Subcutaneous abdominal adipose tissue (tissue), 5 donors: ENCODE measurements around the gene ARHGAP15.

Source experiments
- H3K27ac ChIP-seq: one replicate; pipeline ENCODE4 v1.7.0; 2013; ENCODE audit warnings: low read depth, mild to moderate bottlenecking, inconsistent platforms, low read length, moderate library complexity
- H3K27me3 ChIP-seq, 5 donors: one replicate each; pipeline ENCODE4 v1.7.0; 2013; ENCODE audit warnings: low read length in 5 of 5, inconsistent platforms in 1 of 5; ENCODE audit not compliant: control insufficient read depth in 5 of 5, insufficient read depth in 4 of 5
- H3K36me3 ChIP-seq, 5 donors: one replicate each; pipeline ENCODE4 v1.7.0; 2013; ENCODE audit warnings: low read length in 5 of 5; ENCODE audit not compliant: control insufficient read depth in 5 of 5, insufficient read depth in 5 of 5
- H3K4me1 ChIP-seq, 5 donors: one replicate each; pipeline ENCODE4 v1.7.0; 2013; ENCODE audit warnings: low read length in 5 of 5, mild to moderate bottlenecking in 3 of 5, moderate library complexity in 1 of 5; ENCODE audit not compliant: control insufficient read depth in 5 of 5, insufficient read depth in 5 of 5
- H3K4me3 ChIP-seq, 5 donors: one replicate each; pipeline ENCODE4 v1.7.0; 2013; ENCODE audit warnings: low read length in 5 of 5, low read depth in 1 of 5
- H3K9ac ChIP-seq, 5 donors: one replicate each; pipeline ENCODE4 v1.7.0; 2013; ENCODE audit warnings: low read length in 5 of 5, mild to moderate bottlenecking in 4 of 5, moderate library complexity in 3 of 5
- H3K9me3 ChIP-seq, 5 donors: one replicate each; pipeline ENCODE4 v1.7.0; 2013; ENCODE audit warnings: low read length in 5 of 5; ENCODE audit not compliant: control insufficient read depth in 5 of 5
- donor health status: healthy.
- donor health status: healthy.
- donor health status: healthy.
- donor health status: healthy.
- donor health status: healthy.

The ARHGAP15 gene

GRCh38 chr2:143730953-143731260, 601.7 kb downstream of the ARHGAP15 start:
- no peaks in the 10 kb centered on the region for H3K27me3 ChIP-seq
- no peak overlapping the region for H3K9ac ChIP-seq
- H3K36me3 ChIP-seq, result no peaks in the 10 kb centered on the region
- peaks cover 0 to 4% (median 0%) of the 10 kb centered on the region in 5 donors for H3K4me1 ChIP-seq
- no peak overlapping the region for H3K27ac ChIP-seq
- no peak overlapping the region for H3K4me3 ChIP-seq
- H3K9me3 ChIP-seq, result no peaks in the 10 kb centered on the region

- Histone ChIP-seq H3K27ac (no peak overlapping the region), H3K36me3 (no peaks in the 10 kb centered on the region), H3K4me3 (no peak overlapping the region), H3K9ac (no peak overlapping the region), H3K9me3 (peaks cover 0 to under 1% (median 0%) of the 10 kb centered on the region in 5 donors), H3K4me1 (no peaks in the 10 kb centered on the region), H3K27me3 (no peaks in the 10 kb centered on the region)
Observed at GRCh38 chr2:143732076-143732475, 602.9 kb downstream of the ARHGAP15 start.

GRCh38 chr2:143732871-143733270, 603.7 kb downstream of the ARHGAP15 start:
- no peak overlapping the region for H3K4me3 ChIP-seq
- H3K36me3 ChIP-seq, result no peaks in the 10 kb centered on the region
- H3K27me3 ChIP-seq, result no peaks in the 10 kb centered on the region
- H3K9me3 ChIP-seq, result peaks cover 0 to 4% (median 0%) of the 10 kb centered on the region in 5 donors
- no peak overlapping the region for H3K9ac ChIP-seq
- no peak overlapping the region for H3K27ac ChIP-seq
- no peaks in the 10 kb centered on the region for H3K4me1 ChIP-seq

- H3K27me3 ChIP-seq, result no peaks in the 10 kb centered on the region
- H3K9ac ChIP-seq, result no peak overlapping the region
- no peak overlapping the region for H3K4me3 ChIP-seq
- H3K4me1 ChIP-seq, result no peaks in the 10 kb centered on the region
- peaks cover 0 to 4% (median 0%) of the 10 kb centered on the region in 5 donors for H3K9me3 ChIP-seq
- no peak overlapping the region for H3K27ac ChIP-seq
- no peaks in the 10 kb centered on the region for H3K36me3 ChIP-seq
Observed at GRCh38 chr2:143734507-143734906, 605.3 kb downstream of the ARHGAP15 start.

- peaks cover 0 to 4% (median 0%) of the 10 kb centered on the region in 5 donors for H3K9me3 ChIP-seq
- no peaks in the 10 kb centered on the region for H3K27me3 ChIP-seq
- H3K4me3 ChIP-seq, result no peak overlapping the region
- H3K36me3 ChIP-seq, result no peaks in the 10 kb centered on the region
- no peaks in the 10 kb centered on the region for H3K4me1 ChIP-seq
- no peak overlapping the region for H3K27ac ChIP-seq
- no peak overlapping the region for H3K9ac ChIP-seq
Observed at GRCh38 chr2:143736904-143737303, 607.7 kb downstream of the ARHGAP15 start.

GRCh38 chr2:143740431-143740830, 611.2 kb downstream of the ARHGAP15 start:
- H3K36me3 ChIP-seq, result no peaks in the 10 kb centered on the region
- H3K9ac ChIP-seq, result no peak overlapping the region
- peaks cover 0 to 4% (median 0%) of the 10 kb centered on the region in 5 donors for H3K9me3 ChIP-seq
- H3K27ac ChIP-seq, result no peak overlapping the region
- no peaks in the 10 kb centered on the region for H3K27me3 ChIP-seq
- H3K4me3 ChIP-seq, result no peak overlapping the region
- H3K4me1 ChIP-seq, result no peaks in the 10 kb centered on the region

GRCh38 chr2:143741205-143741604, 612.0 kb downstream of the ARHGAP15 start:
- Histone ChIP-seq H3K4me1 (no peaks in the 10 kb centered on the region), H3K9me3 (peaks cover 0 to 4% (median 0%) of the 10 kb centered on the region in 5 donors), H3K36me3 (no peaks in the 10 kb centered on the region)

GRCh38 chr2:143742581-143742980, 613.4 kb downstream of the ARHGAP15 start:
- no peaks in the 10 kb centered on the region for H3K9me3 ChIP-seq
- no peak overlapping the region for H3K9ac ChIP-seq
- H3K27me3 ChIP-seq, result no peaks in the 10 kb centered on the region
- H3K27ac ChIP-seq, result no peak overlapping the region
- H3K36me3 ChIP-seq, result no peaks in the 10 kb centered on the region
- no peaks in the 10 kb centered on the region for H3K4me1 ChIP-seq
- no peak overlapping the region for H3K4me3 ChIP-seq

More at GRCh38 chr2:143741205-143741604, 612.0 kb downstream of the ARHGAP15 start:
- no peak overlapping the region for H3K4me3 ChIP-seq
- no peak overlapping the region for H3K27ac ChIP-seq
- H3K27me3 ChIP-seq, result no peaks in the 10 kb centered on the region
- no peak overlapping the region for H3K9ac ChIP-seq

GRCh38 chr2:143744114-143744513, 614.9 kb downstream of the ARHGAP15 start:
- no peaks in the 10 kb centered on the region for H3K27me3 ChIP-seq
- H3K27ac ChIP-seq, result no peak overlapping the region
- H3K9me3 ChIP-seq, result no peaks in the 10 kb centered on the region
- H3K36me3 ChIP-seq, result no peaks in the 10 kb centered on the region
- no peak overlapping the region for H3K4me3 ChIP-seq
- H3K9ac ChIP-seq, result no peak overlapping the region
- H3K4me1 ChIP-seq, result no peaks in the 10 kb centered on the region

GRCh38 chr2:143745060-143745459, 615.8 kb downstream of the ARHGAP15 start:
- Histone ChIP-seq H3K36me3 (no peaks in the 10 kb centered on the region), H3K4me1 (no peaks in the 10 kb centered on the region), H3K9ac (no peak overlapping the region), H3K4me3 (no peak overlapping the region), H3K27me3 (no peaks in the 10 kb centered on the region), H3K27ac (no peak overlapping the region), H3K9me3 (no peaks in the 10 kb centered on the region)

- Histone ChIP-seq H3K4me1 (no peaks in the 10 kb centered on the region), H3K4me3 (no peak overlapping the region), H3K9ac (no peak overlapping the region)
Observed at GRCh38 chr2:143754742-143755141, 625.5 kb downstream of the ARHGAP15 start.

More at GRCh38 chr2:143754742-143755141, 625.5 kb downstream of the ARHGAP15 start:
- no peaks in the 10 kb centered on the region for H3K27me3 ChIP-seq
- no peak overlapping the region for H3K27ac ChIP-seq
- no peaks in the 10 kb centered on the region for H3K36me3 ChIP-seq
- no peaks in the 10 kb centered on the region for H3K9me3 ChIP-seq
